GM23248 (cell line): Measurements from ENCODE around the gene PHLDA3.

Experiments
- EZH2 ChIP-seq: fragments of 200-600 bp; sonication (generic); IDR thresholded peaks from 2 replicates; pipeline ENCODE4 v1.6.1; 2018; ENCODE audit warnings: antibody characterized with exemption, mild to moderate bottlenecking; ENCODE audit not compliant: insufficient read depth, poor library complexity, severe bottlenecking
- EZH2phosphoT487 ChIP-seq: fragments of 200-600 bp; sonication (generic); IDR thresholded peaks from 2 replicates; pipeline ENCODE4 v1.6.1; 2018; ENCODE audit warnings: antibody characterized with exemption, moderate library complexity, mild to moderate bottlenecking, low read depth; ENCODE audit not compliant: insufficient read depth

- TF ChIP-seq EZH2phosphoT487 (no peak), EZH2 (no peak)
Observed at GRCh38 chr1:201491896-201492511, 23.0 kb upstream of the PHLDA3 start.
